Spleen (tissue), 13 donors: Measurements from ENCODE around the gene TEX48. TPM values are rescaled to one million over a fixed set of nuclear protein-coding genes. Genes with fewer than 3 reads are reported as not detected.
A peak's percentile ranks its signal among the peaks of the same experiment; 100 is the strongest.

Experiments used
- DNase-seq: peaks from one replicate; pipeline ENCODE4 v3.0.0-alpha.2; 2020
- H3K27ac ChIP-seq, 8 donors: fragments of 200-600 bp; sonication (generic) in 7 of 8; 1 replicate in 4 of 8; 2 replicates in 4 of 8; pipeline versions ENCODE4 v1.5.0 to v1.8.0; 2016 to 2021; ENCODE audit warnings: inconsistent platforms in 4 of 8, mild to moderate bottlenecking in 4 of 8, moderate library complexity in 1 of 8
- H3K27me3 ChIP-seq, 7 donors: fragments of 200-600 bp; sonication (generic) in 6 of 7; replicated peaks in 1 of 7; 1 replicate in 4 of 7; 2 replicates in 3 of 7; pipeline versions ENCODE4 v1.5.0 to v1.8.0; 2016 to 2021; ENCODE audit warnings: inconsistent platforms in 3 of 7, mild to moderate bottlenecking in 1 of 7
- H3K36me3 ChIP-seq, 6 donors: fragments of 200-600 bp; sonication (generic) in 5 of 6; 1 replicate in 4 of 6; 2 replicates in 2 of 6; pipeline versions ENCODE4 v1.5.0 to v1.8.0; 2016 to 2021; ENCODE audit warnings: inconsistent platforms in 2 of 6
- H3K4me1 ChIP-seq, 6 donors: fragments of 200-600 bp; sonication (generic) in 5 of 6; 1 replicate in 3 of 6; 2 replicates in 3 of 6; pipeline versions ENCODE4 v1.5.0 to v1.8.0; 2016 to 2021; ENCODE audit warnings: inconsistent platforms in 3 of 6
- H3K4me3 ChIP-seq, 8 donors: fragments of 200-600 bp; sonication (generic) in 7 of 8; 1 replicate in 4 of 8; 2 replicates in 4 of 8; pipeline versions ENCODE4 v1.5.0 to v1.8.0; 2016 to 2021; ENCODE audit warnings: inconsistent platforms in 4 of 8, mild to moderate bottlenecking in 4 of 8, moderate library complexity in 2 of 8
- H3K9me3 ChIP-seq, 8 donors: fragments of 200-600 bp; sonication (generic) in 7 of 8; 1 replicate in 4 of 8; 2 replicates in 4 of 8; pipeline versions ENCODE4 v1.5.0 to v1.8.0; 2016 to 2021; ENCODE audit warnings: inconsistent platforms in 4 of 8
- CTCF ChIP-seq, 11 experiments: fragments of 200-600 bp in 7 of 11; fragments of 450-650 bp in 4 of 11; sonication (generic) in 4 of 11; IDR thresholded peaks in 8 of 11; conservative IDR thresholded peaks in 3 of 11; 1 replicate in 7 of 11; 2 replicates in 4 of 11; pipeline versions ENCODE4 v1.4.0 to v1.8.0; 2016 to 2021; ENCODE audit warnings: antibody characterized with exemption in 11 of 11, inconsistent platforms in 4 of 11, mild to moderate bottlenecking in 1 of 11
- POLR2A ChIP-seq, 3 donors: fragments of 450-650 bp; IDR thresholded peaks; one replicate each; pipeline ENCODE4 v1.5.1; 2017; ENCODE audit warnings: antibody characterized with exemption in 3 of 3, mild to moderate bottlenecking in 1 of 3
- POLR2AphosphoS5 ChIP-seq, 3 donors: sonication (generic); formaldehyde crosslinking; IDR thresholded peaks; one replicate each; pipeline ENCODE4 v1.5.1; 2017; ENCODE audit warnings: antibody characterized with exemption in 3 of 3
- WGBS, 5 donors: extraction: QIAGEN DNeasy Blood & Tissue Kit in 3 of 5; methylation state at CpG; one replicate each; pipeline versions ENCODE4 v1.1.5 to v1.1.7; 2013 to 2018; 5-methylcytosine and 5-hydroxymethylcytosine counted together
- intact Hi-C: fragments of 100-400 bp; cut with DNase I; formaldehyde crosslinking; loops from one replicate; pipeline ENCODE4 v1.15.0; 2023; ENCODE audit warnings: low total_unique reads
- long read RNA-seq, 2 donors: transcript quantifications; one replicate each; lab custom pipeline, GENCODE V29; 2026
- polyA plus RNA-seq, 3 donors: library from polyadenylated mRNA; stranded (reverse); fragments of 200-250 nt; gene quantifications; one replicate each; pipeline ENCODE4 v1.2.1, GENCODE V29; 2013
- total RNA-seq, 7 donors: library from RNA; depleted of rRNA in 3 of 7; stranded (reverse); fragments of >200 nt in 3 of 7; fragmentation: NEBNext Ultra II Directional in 4 of 7; extraction: Animal tissue kit (Norgen Biotek cat#: 25700) in 4 of 7; gene quantifications; one replicate each; pipeline versions ENCODE4 v1.1.0 to v1.2.1, GENCODE V29; 2016 to 2021
- donor health status: healthy with polysubstance abuse.
- donor health status: DM: no; HTN: no; CAD: no; lungs with moderate emphysema.
- donor health status: DM: no; HTN: no; CAD: no.
- donor health status: Bipolar disorder and iron deficiency.
- donor health status: healthy.
- donor health status: DM: no; HTN: no; CAD: no.
- donor health status: DM: yes; HTN: yes; CAD: no.

TEX48 gene
- total RNA-seq (not detected), polyA plus RNA-seq (not detected)
- long read RNA-seq, donor 1, result 0 reads
- long read RNA-seq, donor 2, result 0 reads

- intact Hi-C loops, result loop anchor here (5.0 to 10.0 kb wide), 3 partner anchors 233 to 843 kb away; no protein-coding TSS in a partner anchor
Measured at GRCh38 chr9:114681594-114682332, at the start of gene TEX48. Gene TEX48, minus strand, starts transcription at chr9:114682192. Its CDS starts 10,469 bp downstream, at chr9:114671723.

GRCh38 chr9:114731701-114732100, 49.7 kb upstream of the TEX48 start:
- H3K4me1 ChIP-seq, result peaks cover 0 to 19% (median 14%) of the 10 kb centered on the region in 6 donors
- 79 to 91% (median 84%) methylated on average over 1 of the region's 1 CpG for WGBS, 5 donors
- no peak overlapping the region for H3K27ac ChIP-seq
- intact Hi-C loops, result no loop called here
- no peaks in the 10 kb centered on the region for H3K27me3 ChIP-seq
- H3K36me3 ChIP-seq, result no peaks in the 10 kb centered on the region
- peaks cover 0 to 8% (median 0%) of the 10 kb centered on the region in 8 donors for H3K9me3 ChIP-seq
- no peak overlapping the region for H3K4me3 ChIP-seq
- TF ChIP-seq POLR2A (IDR thresholded peaks at IDR 0.05), result no peak
- no peak for DNase-seq

More at GRCh38 chr9:114681594-114682332, at the start of gene TEX48:
- Histone ChIP-seq H3K27ac (no peak within 1 kb of the TSS), H3K36me3 (no peaks in the 10 kb centered on the region), H3K4me3 (no peak within 1 kb of the TSS), H3K9me3 (no peaks in the 10 kb centered on the region), H3K4me1 (peaks cover 0 to 8% (median 2%) of the 10 kb centered on the region in 6 donors), H3K27me3 (peaks cover 0 to 17% (median 0%) of the 10 kb centered on the region in 7 donors)
- TF ChIP-seq POLR2A (IDR thresholded peaks at IDR 0.05), result no peak
- TF ChIP-seq POLR2AphosphoS5 (IDR thresholded peaks at IDR 0.05), result no peak
- peak; percentile 48 to 71 (median 65) for TF ChIP-seq CTCF (IDR thresholded peaks at IDR 0.05 in 8 of 11, conservative IDR thresholded peaks at IDR 0.05 in 3 of 11)
- 42 to 55% (median 54%) methylated on average over 8 of the region's 8 CpGs for WGBS, 5 donors
- DNase-seq, result peak; percentile 78

- intact Hi-C loops, result no loop called here
- 91 to 93% (median 92%) methylated on average over 5 of the region's 5 CpGs for WGBS, 5 donors
- DNase-seq, result no peak
Measured at GRCh38 chr9:114729706-114730105, 47.7 kb upstream of the TEX48 start.

GRCh38 chr9:114725930-114726329, 43.9 kb upstream of the TEX48 start:
- 71 to 77% (median 74%) methylated on average over 3 of the region's 3 CpGs for WGBS, 5 donors
- Histone ChIP-seq H3K4me1 (peaks cover 0 to 6% (median 0%) of the 10 kb centered on the region in 6 donors), H3K27ac (no peak overlapping the region), H3K36me3 (no peaks in the 10 kb centered on the region), H3K9me3 (peaks cover 0 to 8% (median 0%) of the 10 kb centered on the region in 8 donors), H3K4me3 (no peak overlapping the region), H3K27me3 (peaks cover 0 to 6% (median 0%) of the 10 kb centered on the region in 7 donors)
- no peak for TF ChIP-seq POLR2A (IDR thresholded peaks at IDR 0.05)
- TF ChIP-seq POLR2AphosphoS5 (IDR thresholded peaks at IDR 0.05), result no peak
- no peak for TF ChIP-seq CTCF (IDR thresholded peaks at IDR 0.05 in 8 of 11, conservative IDR thresholded peaks at IDR 0.05 in 3 of 11)
- DNase-seq, result no peak
- intact Hi-C loops, result no loop called here

More at GRCh38 chr9:114729706-114730105, 47.7 kb upstream of the TEX48 start:
- no peaks in the 10 kb centered on the region for H3K27me3 ChIP-seq
- peaks cover 0 to 6% (median under 1%) of the 10 kb centered on the region in 6 donors for H3K4me1 ChIP-seq
- H3K36me3 ChIP-seq, result no peaks in the 10 kb centered on the region
- H3K27ac ChIP-seq, result no peak overlapping the region
- TF ChIP-seq POLR2A (IDR thresholded peaks at IDR 0.05) (no peak), CTCF (IDR thresholded peaks at IDR 0.05 in 8 of 11, conservative IDR thresholded peaks at IDR 0.05 in 3 of 11) (no peak), POLR2AphosphoS5 (IDR thresholded peaks at IDR 0.05) (no peak)
- H3K4me3 ChIP-seq, result no peak overlapping the region
- peaks cover 0 to 8% (median 0%) of the 10 kb centered on the region in 8 donors for H3K9me3 ChIP-seq
